Stomach (tissue), 4 donors: ENCODE data around the gene PPP2R5D.

Experiments
- CTCF ChIP-seq, 7 experiments: fragments of 450-650 bp in 4 of 7; fragments of 200-600 bp in 3 of 7; sonication (generic) in 3 of 7; IDR thresholded peaks; one replicate each; pipeline ENCODE4 v1.5.1; 2016 to 2019; ENCODE audit warnings: antibody characterized with exemption in 7 of 7, control low read depth in 2 of 7, mild to moderate bottlenecking in 1 of 7
- EP300 ChIP-seq: sonication (generic); formaldehyde crosslinking; IDR thresholded peaks from one replicate; pipeline ENCODE4 v1.6.1; 2017; ENCODE audit warnings: antibody characterized with exemption
- POLR2A ChIP-seq, 4 donors: fragments of 450-650 bp; IDR thresholded peaks; one replicate each; pipeline ENCODE4 v1.6.1; 2016; ENCODE audit warnings: antibody characterized with exemption in 4 of 4, control low read depth in 2 of 4, mild to moderate bottlenecking in 1 of 4, moderate library complexity in 1 of 4
- POLR2AphosphoS5 ChIP-seq, 3 donors: sonication (generic); formaldehyde crosslinking; IDR thresholded peaks; one replicate each; pipeline ENCODE4 v1.6.1; 2016; ENCODE audit warnings: antibody characterized with exemption in 3 of 3

- TF ChIP-seq POLR2A (IDR thresholded peaks at IDR 0.05): peak in 1 of 4 donors; percentile 61
- no peak for TF ChIP-seq CTCF (IDR thresholded peaks at IDR 0.05)
- TF ChIP-seq EP300: no peak
- peak; percentile 14 to 86 (median 80) for TF ChIP-seq POLR2AphosphoS5 (IDR thresholded peaks at IDR 0.05)
Observed at GRCh38 chr6:42978839-42979522, 5.4 kb upstream of the PPP2R5D start, which contains the start of gene PEX6.
